Tibial nerve (tissue), 3 donors: ENCODE results near the gene DPCD.

Experiments
- CTCF ChIP-seq, 5 experiments: fragments of 200-600 bp in 3 of 5; fragments of 450-650 bp in 2 of 5; sonication (generic) in 3 of 5; IDR thresholded peaks; one replicate each; pipeline ENCODE4 v1.5.1; 2016 to 2019; ENCODE audit warnings: antibody characterized with exemption in 5 of 5, mild to moderate bottlenecking in 3 of 5, moderate library complexity in 2 of 5
- POLR2A ChIP-seq, 2 donors: fragments of 450-650 bp; IDR thresholded peaks; one replicate each; pipeline ENCODE4 v1.6.1; 2017; ENCODE audit warnings: antibody characterized with exemption in 2 of 2, mild to moderate bottlenecking in 2 of 2, moderate library complexity in 2 of 2

- no peak for TF ChIP-seq POLR2A (IDR thresholded peaks at IDR 0.05)
- TF ChIP-seq CTCF (IDR thresholded peaks at IDR 0.05) = no peak
Measured at GRCh38 chr10:101571271-101571925, 16.7 kb upstream of the DPCD start.
